Fibroblast of lung (primary cell): ENCODE data around the gene CAMTA1. TPM values are rescaled to one million over a fixed set of nuclear protein-coding genes. Genes with fewer than 3 reads are reported as not detected.

Source experiments
- DNase-seq, 2 donors: peaks; one replicate each; pipeline versions ENCODE4 v3.0.0 to v3.0.0-alpha.2; 2010; ENCODE audit warnings: low read depth in 2 of 2
- H2AFZ ChIP-seq: 2 replicates; pipeline ENCODE4 v1.5.1; 2012; ENCODE audit warnings: low read length, control low read depth, inconsistent platforms
- H3K27ac ChIP-seq: 2 replicates; pipeline ENCODE4 v1.5.1; 2011; ENCODE audit warnings: low read length, control low read depth; ENCODE audit not compliant: insufficient read depth
- H3K27me3 ChIP-seq: 2 replicates; pipeline ENCODE4 v1.5.1; 2011; ENCODE audit warnings: mild to moderate bottlenecking, low read length; ENCODE audit not compliant: control insufficient read depth, insufficient read depth
- H3K36me3 ChIP-seq: 2 replicates; pipeline ENCODE4 v1.5.1; 2011; ENCODE audit warnings: low read length; ENCODE audit not compliant: control insufficient read depth, insufficient read depth
- H3K4me1 ChIP-seq: 2 replicates; pipeline ENCODE4 v1.5.1; 2011; ENCODE audit warnings: low read length; ENCODE audit not compliant: control insufficient read depth, insufficient read depth; ENCODE audit errors: extremely low read depth
- H3K4me2 ChIP-seq: 2 replicates; pipeline ENCODE4 v1.5.1; 2011; ENCODE audit warnings: low read length, control low read depth; ENCODE audit not compliant: insufficient read depth; ENCODE audit errors: extremely low read depth
- H3K4me3 ChIP-seq, 4 experiments: fragments of 200-600 bp in 1 of 4; sonication (generic) in 1 of 4; replicated peaks in 1 of 4; 2 replicates each; pipeline ENCODE4 v1.5.1; 2011 to 2016; ENCODE audit warnings: low read length in 4 of 4, low read depth in 3 of 4, mild to moderate bottlenecking in 3 of 4, control low read depth in 2 of 4, inconsistent platforms in 1 of 4, mixed read lengths in 1 of 4; ENCODE audit not compliant: insufficient read depth in 1 of 4; ENCODE audit errors: control extremely low read depth in 1 of 4
- H3K79me2 ChIP-seq: 2 replicates; pipeline ENCODE4 v1.5.1; 2012; ENCODE audit warnings: mild to moderate bottlenecking, low read length, inconsistent platforms; ENCODE audit not compliant: control insufficient read depth, insufficient read depth
- H3K9ac ChIP-seq: 2 replicates; pipeline ENCODE4 v1.5.1; 2011; ENCODE audit warnings: mild to moderate bottlenecking, low read length, control low read depth; ENCODE audit not compliant: insufficient read depth
- H3K9me3 ChIP-seq: 2 replicates; pipeline ENCODE4 v1.5.1; 2012; ENCODE audit warnings: low read depth, low read length; ENCODE audit not compliant: control insufficient read depth, insufficient read depth
- H4K20me1 ChIP-seq: 2 replicates; pipeline ENCODE4 v1.5.1; 2011; ENCODE audit warnings: low read length; ENCODE audit not compliant: control insufficient read depth, insufficient read depth; ENCODE audit errors: extremely low read depth
- CTCF ChIP-seq, 2 donors: IDR thresholded peaks in 1 of 2; conservative IDR thresholded peaks in 1 of 2; 1 replicate in 1 of 2; 2 replicates in 1 of 2; pipeline ENCODE4 v1.5.1; 2011 to 2012; ENCODE audit warnings: low read length in 2 of 2, control low read depth in 1 of 2, inconsistent platforms in 1 of 2, low read depth in 1 of 2, mild to moderate bottlenecking in 1 of 2
- EZH2 ChIP-seq: IDR thresholded peaks from 2 replicates; pipeline ENCODE4 v1.5.1; 2012; ENCODE audit warnings: low read length, control low read depth, mild to moderate bottlenecking; ENCODE audit errors: missing control alignments
- polyA plus RNA-seq, 2 donors: library from polyadenylated mRNA; depleted of rRNA in 1 of 2; stranded (reverse) in 1 of 2; unstranded in 1 of 2; fragments of >200 nt; gene quantifications; 2 replicates each; pipeline ENCODE4 v1.2.1, GENCODE V29; 2011 to 2012; ENCODE audit warnings: missing spikeins in 1 of 2
- total RNA-seq: library from RNA; depleted of rRNA; stranded (reverse); fragments of >200 nt; gene quantifications from 2 replicates; pipeline ENCODE4 v1.2.1, GENCODE V29; 2014

The CAMTA1 gene
- total and polyA plus RNA-seq, 2 donors (not counting 1 experiment from before 2014, with no cell fraction given): 47.6 to 86.0 TPM

GRCh38 chr1:6802893-6803292 is 17.6 kb downstream of the CAMTA1 start:
- Histone ChIP-seq H3K4me3 (no peak overlapping the region), H3K9me3 (no peaks in the 10 kb centered on the region), H2AFZ (no peak overlapping the region), H3K27ac (no peak overlapping the region), H3K9ac (no peak overlapping the region), H3K4me1 (peaks cover 14% of the 10 kb centered on the region), H4K20me1 (no peaks in the 10 kb centered on the region), H3K36me3 (no peaks in the 10 kb centered on the region), H3K27me3 (no peaks in the 10 kb centered on the region), H3K4me2 (no peak overlapping the region), H3K79me2 (peaks cover 48% of the 10 kb centered on the region)
- DNase-seq: no peak
- no peak for TF ChIP-seq EZH2
- no peak for TF ChIP-seq CTCF (conservative IDR thresholded peaks at IDR 0.05 in 1 of 2, IDR thresholded peaks at IDR 0.05 in 1 of 2; ENCODE audit: low read depth in 1 of 2, low read length in 2 of 2)

GRCh38 chr1:6803357-6803756 is 18.1 kb downstream of the CAMTA1 start:
- Histone ChIP-seq H3K36me3 (no peaks in the 10 kb centered on the region), H3K27ac (no peak overlapping the region), H3K4me1 (peaks cover 14% of the 10 kb centered on the region), H2AFZ (no peak overlapping the region), H3K4me2 (no peak overlapping the region), H4K20me1 (no peaks in the 10 kb centered on the region), H3K9me3 (no peaks in the 10 kb centered on the region), H3K79me2 (peaks cover 50% of the 10 kb centered on the region), H3K27me3 (no peaks in the 10 kb centered on the region), H3K9ac (no peak overlapping the region), H3K4me3 (no peak overlapping the region)
- peak in 1 of 2 donors; percentile 50 for DNase-seq
- no peak for TF ChIP-seq EZH2
- no peak for TF ChIP-seq CTCF (conservative IDR thresholded peaks at IDR 0.05 in 1 of 2, IDR thresholded peaks at IDR 0.05 in 1 of 2; ENCODE audit: low read depth in 1 of 2, low read length in 2 of 2)

GRCh38 chr1:6805004-6805416 is 19.8 kb downstream of the CAMTA1 start:
- no peak overlapping the region for H3K4me3 ChIP-seq
- peaks cover 10% of the 10 kb centered on the region for H3K4me1 ChIP-seq
- H3K9me3 ChIP-seq: no peaks in the 10 kb centered on the region
- no peaks in the 10 kb centered on the region for H3K36me3 ChIP-seq
- no peak overlapping the region for H3K27ac ChIP-seq
- H3K79me2 ChIP-seq: peaks cover 45% of the 10 kb centered on the region
- TF ChIP-seq EZH2 (no peak), CTCF (conservative IDR thresholded peaks at IDR 0.05 in 1 of 2, IDR thresholded peaks at IDR 0.05 in 1 of 2; ENCODE audit: low read depth in 1 of 2, low read length in 2 of 2) (no peak)
- no peaks in the 10 kb centered on the region for H4K20me1 ChIP-seq
- DNase-seq: peak in 1 of 2 donors; percentile 60
- no peak overlapping the region for H3K4me2 ChIP-seq
- H2AFZ ChIP-seq: no peak overlapping the region
- H3K9ac ChIP-seq: no peak overlapping the region
- no peaks in the 10 kb centered on the region for H3K27me3 ChIP-seq
